ENCODE measurements around the gene CERS2. TPM values are rescaled to one million over a fixed set of nuclear protein-coding genes. Genes with fewer than 3 reads are reported as not detected.
A peak's percentile ranks its signal among the peaks of the same experiment; 100 is the strongest.

The CERS2 gene
- total RNA-seq, 2 experiments from 2014 or later: 64.7 to 92.8 TPM

- no peak overlapping the region for H2AFZ ChIP-seq (ENCODE audit: low read length)
- no peaks in the 10 kb centered on the region for H3K9me2 ChIP-seq (ENCODE audit: insufficient read depth, low read length)
- H3K27ac ChIP-seq (ENCODE audit: low read depth, low read length, poor library complexity, severe bottlenecking): peak overlapping the region; percentile 72
- TF ChIP-seq CTCF (conservative IDR thresholded peaks at IDR 0.05; ENCODE audit: low read length) (0 out of 2 replicates have a peak, but pooled peaks have one; percentile 2), EZH2phosphoT487 (IDR thresholded peaks at IDR 0.05; ENCODE audit: borderline replicate concordance, low read depth, low read length) (no peak)
- ChIA-PET CTCF (ENCODE audit: unreplicated experiment) (no interaction called here), POLR2A (no interaction called here)
- H3K9me3 ChIP-seq (ENCODE audit: low read length): no peaks in the 10 kb centered on the region
- H3K79me2 ChIP-seq (ENCODE audit: insufficient read depth, low read depth, low read length): peaks cover 40% of the 10 kb centered on the region; the same call in 1 of the 2 replicates
- H3K4me1 ChIP-seq (ENCODE audit: insufficient read depth, low read length, poor library complexity, severe bottlenecking): peaks cover 33% of the 10 kb centered on the region
- DNase-seq (ENCODE audit: low spot score): no peak
- intact Hi-C loops (cut with micrococcal nuclease; ENCODE audit: unreplicated experiment): loop anchor here (10.0 kb wide), 1 partner anchor 508 kb away; no protein-coding TSS in a partner anchor
- H3K4me2 ChIP-seq (ENCODE audit: low read length): peak overlapping the region; percentile 83
- H4K20me1 ChIP-seq (ENCODE audit: insufficient read depth, low read length): no peaks in the 10 kb centered on the region
- no TSS peak for BruUV-seq (replicated peaks)
- peak overlapping the region; percentile 80 for H3K4me3 ChIP-seq (ENCODE audit: low read depth, low read length, poor library complexity, severe bottlenecking)
- peaks cover 17% of the 10 kb centered on the region for H3K36me3 ChIP-seq (ENCODE audit: insufficient read depth, low read length)
Observed at GRCh38 chr1:150972417-150972940, 2.2 kb downstream of the CERS2 start.

- Histone ChIP-seq H3K36me3 (ENCODE audit: insufficient read depth, low read length) (peaks cover 24% of the 10 kb centered on the region), H3K9me2 (ENCODE audit: insufficient read depth, low read length) (no peaks in the 10 kb centered on the region), H3K4me3 (ENCODE audit: low read depth, low read length, poor library complexity, severe bottlenecking) (peak overlapping the region; percentile 80), H3K79me2 (ENCODE audit: insufficient read depth, low read depth, low read length) (peaks cover 40% of the 10 kb centered on the region; the same call in 1 of the 2 replicates), H4K20me1 (ENCODE audit: insufficient read depth, low read length) (no peaks in the 10 kb centered on the region), H2AFZ (ENCODE audit: low read length) (no peak overlapping the region), H3K27ac (ENCODE audit: low read depth, low read length, poor library complexity, severe bottlenecking) (peak overlapping the region; percentile 72), H3K4me2 (ENCODE audit: low read length) (peak overlapping the region; percentile 83), H3K9me3 (ENCODE audit: low read length) (no peaks in the 10 kb centered on the region), H3K4me1 (ENCODE audit: insufficient read depth, low read length, poor library complexity, severe bottlenecking) (peaks cover 26% of the 10 kb centered on the region)
- TF ChIP-seq EZH2phosphoT487 (IDR thresholded peaks at IDR 0.05; ENCODE audit: borderline replicate concordance, low read depth, low read length) (no peak), CTCF (conservative IDR thresholded peaks at IDR 0.05; ENCODE audit: low read length) (0 out of 2 replicates have a peak, but pooled peaks have one; percentile 37)
- POLR2A ChIA-PET: no interaction called here
- intact Hi-C loops (cut with micrococcal nuclease; ENCODE audit: unreplicated experiment): loop anchor here (10.0 kb wide), 1 partner anchor 507 kb away; no protein-coding TSS in a partner anchor
- peak; percentile 32 for DNase-seq (ENCODE audit: low spot score)
- CTCF ChIA-PET (ENCODE audit: unreplicated experiment): interaction anchor here (0.5 kb wide), 1 partner anchor 275 kb away, joined by 3 read pairs; the partner anchor contains the start of gene GOLPH3L
- no TSS peak for BruUV-seq (replicated peaks)
Observed at GRCh38 chr1:150971583-150972416, 2.8 kb downstream of the CERS2 start.
